NCI-H2029 (cell line): ENCODE data around the gene KRTAP6-1.

Source experiments
- DNase-seq: peaks from one replicate; lab custom pipeline; 2025; lab: John Stamatoyannopoulos, UW

KRTAP6-1 gene

GRCh38 chr21:30613836-30614235 is at the start of gene KRTAP6-1:
Gene KRTAP6-1 (minus strand): TSS chr21:30613930. CDS start chr21:30613904, 26 bp downstream.
- DNase-seq, result no peak

- DNase-seq, result no peak
Observed at GRCh38 chr21:30652891-30653290, 39.2 kb upstream of the KRTAP6-1 start.

- DNase-seq, result no peak
Observed at GRCh38 chr21:30646904-30647414, 33.2 kb upstream of the KRTAP6-1 start.

GRCh38 chr21:30642564-30642963 is 28.8 kb upstream of the KRTAP6-1 start, which contains the start of gene KRTAP20-3:
Gene KRTAP20-3 (plus strand): TSS chr21:30642864.
- no peak for DNase-seq

GRCh38 chr21:30638686-30639085 is 25.0 kb upstream of the KRTAP6-1 start:
- DNase-seq, result no peak

GRCh38 chr21:30634906-30635305 is 21.2 kb upstream of the KRTAP6-1 start, which contains the start of gene KRTAP20-2:
Gene KRTAP20-2 (plus strand): TSS chr21:30635206. CDS start chr21:30635264, 58 bp downstream.
- DNase-seq, result no peak

- no peak for DNase-seq
Observed at GRCh38 chr21:30629200-30629599, 15.5 kb upstream of the KRTAP6-1 start.

GRCh38 chr21:30628109-30628508 is 14.4 kb upstream of the KRTAP6-1 start:
- DNase-seq, result no peak

- no peak for DNase-seq
Observed at GRCh38 chr21:30625449-30626165, 11.9 kb upstream of the KRTAP6-1 start.

GRCh38 chr21:30623362-30623761 is 9.6 kb upstream of the KRTAP6-1 start:
- DNase-seq, result no peak

- DNase-seq, result no peak
Observed at GRCh38 chr21:30620522-30620921, 6.8 kb upstream of the KRTAP6-1 start, which contains the start of gene KRTAP20-4. Gene KRTAP20-4 (plus strand): TSS chr21:30620627.

- no peak for DNase-seq
Observed at GRCh38 chr21:30620080-30620479, 6.3 kb upstream of the KRTAP6-1 start.

- no peak for DNase-seq
Observed at GRCh38 chr21:30616125-30616524, 2.4 kb upstream of the KRTAP6-1 start, which contains the start of gene KRTAP20-1. Gene KRTAP20-1 (plus strand): TSS chr21:30616425. CDS start chr21:30616455, 30 bp downstream.

- no peak for DNase-seq
Observed at GRCh38 chr21:30615199-30615598, 1.5 kb upstream of the KRTAP6-1 start.

GRCh38 chr21:30612132-30612531 is 1.6 kb downstream of the KRTAP6-1 start:
- DNase-seq, result no peak

GRCh38 chr21:30605968-30606367 is 7.8 kb downstream of the KRTAP6-1 start:
- no peak for DNase-seq

- DNase-seq, result no peak
Observed at GRCh38 chr21:30600787-30601186, 12.9 kb downstream of the KRTAP6-1 start, which contains the start of gene KRTAP22-1. Gene KRTAP22-1 (plus strand): TSS chr21:30601087.

GRCh38 chr21:30598802-30599201 is 14.9 kb downstream of the KRTAP6-1 start, which contains the start of gene KRTAP6-2:
Gene KRTAP6-2 (minus strand): TSS chr21:30598902. CDS start chr21:30598874, 28 bp downstream.
- DNase-seq, result no peak

GRCh38 chr21:30592140-30592539 is 21.6 kb downstream of the KRTAP6-1 start, which contains the start of gene KRTAP6-3:
Gene KRTAP6-3 (plus strand): TSS chr21:30592440. CDS start chr21:30592446, 6 bp downstream.
- DNase-seq, result no peak

- no peak for DNase-seq
Observed at GRCh38 chr21:30590297-30590696, 23.4 kb downstream of the KRTAP6-1 start, which contains the start of gene KRTAP22-2. Gene KRTAP22-2 (minus strand): TSS chr21:30590397.

- DNase-seq, result no peak
Observed at GRCh38 chr21:30582870-30583269, 30.9 kb downstream of the KRTAP6-1 start.

GRCh38 chr21:30580132-30580531 is 33.6 kb downstream of the KRTAP6-1 start:
- no peak for DNase-seq

- no peak for DNase-seq
Observed at GRCh38 chr21:30579346-30579745, 34.4 kb downstream of the KRTAP6-1 start.
